Mammary epithelial cell (primary cell): ENCODE results near the gene RALGDS.

ENCODE experiments used
- CTCF ChIP-seq, 2 donors: IDR thresholded peaks in 1 of 2; conservative IDR thresholded peaks in 1 of 2; 2 replicates each; pipeline ENCODE4 v1.5.1; 2011 to 2012; ENCODE audit warnings: inconsistent platforms in 2 of 2, low read length in 2 of 2, mild to moderate bottlenecking in 2 of 2, control low read depth in 1 of 2, low read depth in 1 of 2; ENCODE audit not compliant: insufficient read depth in 1 of 2; ENCODE audit errors: extremely low read depth in 1 of 2
- EZH2 ChIP-seq: IDR thresholded peaks from 2 replicates; pipeline ENCODE4 v1.6.1; 2012; ENCODE audit warnings: low read length, inconsistent platforms, borderline replicate concordance

GRCh38 chr9:133164191-133164590, 43.2 kb upstream of the RALGDS start:
- TF ChIP-seq CTCF (conservative IDR thresholded peaks at IDR 0.05 in 1 of 2, IDR thresholded peaks at IDR 0.05 in 1 of 2; ENCODE audit: extremely low read depth in 1 of 2, insufficient read depth in 1 of 2, low read depth in 1 of 2, low read length in 2 of 2): no peak
- TF ChIP-seq EZH2: no peak
